ENCODE results near the gene AOX1. TPM values are rescaled to one million over a fixed set of nuclear protein-coding genes. Genes with fewer than 3 reads are reported as not detected.
A peak's percentile ranks its signal among the peaks of the same experiment; 100 is the strongest.

The AOX1 gene
- total and polyA plus RNA-seq, 4 donors, result 9.9 to 1,131 (median 486) TPM

DNA sequence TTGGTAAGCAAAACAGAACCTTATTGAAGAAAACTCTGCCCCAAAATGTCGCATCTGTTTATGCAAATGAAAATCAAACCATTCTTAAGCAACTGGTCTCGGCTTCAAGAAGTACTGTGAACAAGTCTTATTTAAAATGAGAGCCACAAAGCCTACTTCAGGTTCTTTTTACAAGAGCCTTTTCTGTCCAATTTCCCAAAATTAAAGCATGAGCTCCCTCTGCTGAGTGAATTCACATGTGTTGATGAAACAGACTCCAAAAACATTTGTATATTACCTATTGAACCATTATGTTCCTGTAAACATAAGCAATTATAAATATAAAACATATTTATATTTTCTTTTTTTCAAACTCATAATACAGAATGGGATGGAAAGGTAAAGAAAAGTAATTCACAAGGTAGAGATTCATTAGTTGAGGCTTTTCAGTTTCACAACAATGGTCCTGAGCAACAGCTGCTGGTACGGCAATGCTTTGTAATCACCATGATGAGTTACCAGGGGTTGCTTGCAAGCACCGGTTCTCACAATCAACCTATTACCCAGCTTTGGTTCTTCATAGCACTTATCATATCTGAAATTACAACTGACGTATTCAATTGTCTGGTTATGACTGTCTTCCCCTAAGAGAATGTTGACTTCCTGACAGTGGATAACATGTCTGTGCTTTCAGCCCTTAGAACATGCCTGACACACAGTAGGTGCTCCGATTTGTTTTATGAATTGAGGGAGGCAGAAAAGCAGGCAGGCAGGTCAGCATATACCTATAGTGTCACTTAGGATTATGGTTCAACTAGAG lies 117.5 kb downstream of the AOX1 start:
- no peak overlapping the region for H3K9ac ChIP-seq (ENCODE audit: low read depth in 1 of 2, low read length in 2 of 2)
- 35% methylated on average over 6 of the region's 6 CpGs for WGBS
- no peak for TF ChIP-seq YY1 (IDR thresholded peaks at IDR 0.05)
- TF ChIP-seq, protein P1, sequence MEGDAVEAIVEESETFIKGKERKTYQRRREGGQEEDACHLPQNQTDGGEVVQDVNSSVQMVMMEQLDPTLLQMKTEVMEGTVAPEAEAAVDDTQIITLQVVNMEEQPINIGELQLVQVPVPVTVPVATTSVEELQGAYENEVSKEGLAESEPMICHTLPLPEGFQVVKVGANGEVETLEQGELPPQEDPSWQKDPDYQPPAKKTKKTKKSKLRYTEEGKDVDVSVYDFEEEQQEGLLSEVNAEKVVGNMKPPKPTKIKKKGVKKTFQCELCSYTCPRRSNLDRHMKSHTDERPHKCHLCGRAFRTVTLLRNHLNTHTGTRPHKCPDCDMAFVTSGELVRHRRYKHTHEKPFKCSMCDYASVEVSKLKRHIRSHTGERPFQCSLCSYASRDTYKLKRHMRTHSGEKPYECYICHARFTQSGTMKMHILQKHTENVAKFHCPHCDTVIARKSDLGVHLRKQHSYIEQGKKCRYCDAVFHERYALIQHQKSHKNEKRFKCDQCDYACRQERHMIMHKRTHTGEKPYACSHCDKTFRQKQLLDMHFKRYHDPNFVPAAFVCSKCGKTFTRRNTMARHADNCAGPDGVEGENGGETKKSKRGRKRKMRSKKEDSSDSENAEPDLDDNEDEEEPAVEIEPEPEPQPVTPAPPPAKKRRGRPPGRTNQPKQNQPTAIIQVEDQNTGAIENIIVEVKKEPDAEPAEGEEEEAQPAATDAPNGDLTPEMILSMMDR (IDR thresholded peaks at IDR 0.05; ENCODE audit: low read depth, low read length, missing input control), result peak; percentile 55
- TF ChIP-seq, protein P2, sequence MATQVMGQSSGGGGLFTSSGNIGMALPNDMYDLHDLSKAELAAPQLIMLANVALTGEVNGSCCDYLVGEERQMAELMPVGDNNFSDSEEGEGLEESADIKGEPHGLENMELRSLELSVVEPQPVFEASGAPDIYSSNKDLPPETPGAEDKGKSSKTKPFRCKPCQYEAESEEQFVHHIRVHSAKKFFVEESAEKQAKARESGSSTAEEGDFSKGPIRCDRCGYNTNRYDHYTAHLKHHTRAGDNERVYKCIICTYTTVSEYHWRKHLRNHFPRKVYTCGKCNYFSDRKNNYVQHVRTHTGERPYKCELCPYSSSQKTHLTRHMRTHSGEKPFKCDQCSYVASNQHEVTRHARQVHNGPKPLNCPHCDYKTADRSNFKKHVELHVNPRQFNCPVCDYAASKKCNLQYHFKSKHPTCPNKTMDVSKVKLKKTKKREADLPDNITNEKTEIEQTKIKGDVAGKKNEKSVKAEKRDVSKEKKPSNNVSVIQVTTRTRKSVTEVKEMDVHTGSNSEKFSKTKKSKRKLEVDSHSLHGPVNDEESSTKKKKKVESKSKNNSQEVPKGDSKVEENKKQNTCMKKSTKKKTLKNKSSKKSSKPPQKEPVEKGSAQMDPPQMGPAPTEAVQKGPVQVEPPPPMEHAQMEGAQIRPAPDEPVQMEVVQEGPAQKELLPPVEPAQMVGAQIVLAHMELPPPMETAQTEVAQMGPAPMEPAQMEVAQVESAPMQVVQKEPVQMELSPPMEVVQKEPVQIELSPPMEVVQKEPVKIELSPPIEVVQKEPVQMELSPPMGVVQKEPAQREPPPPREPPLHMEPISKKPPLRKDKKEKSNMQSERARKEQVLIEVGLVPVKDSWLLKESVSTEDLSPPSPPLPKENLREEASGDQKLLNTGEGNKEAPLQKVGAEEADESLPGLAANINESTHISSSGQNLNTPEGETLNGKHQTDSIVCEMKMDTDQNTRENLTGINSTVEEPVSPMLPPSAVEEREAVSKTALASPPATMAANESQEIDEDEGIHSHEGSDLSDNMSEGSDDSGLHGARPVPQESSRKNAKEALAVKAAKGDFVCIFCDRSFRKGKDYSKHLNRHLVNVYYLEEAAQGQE (IDR thresholded peaks at IDR 0.05), result no peak
- peak; percentile 84 to 87 for TF ChIP-seq RAD21 (IDR thresholded peaks at IDR 0.05)
- no peak overlapping the region for H3K4me3 ChIP-seq (ENCODE audit: low read depth in 1 of 3, low read length in 3 of 3)
- H3K36me3 ChIP-seq (ENCODE audit: control insufficient read depth in 4 of 4, insufficient read depth in 3 of 4, low read depth in 1 of 4, low read length in 3 of 4), result no peaks in the 10 kb centered on the region
- DNase-seq (ENCODE audit: low spot score), result no peak
- no peaks in the 10 kb centered on the region for H3K27me3 ChIP-seq (ENCODE audit: control insufficient read depth in 4 of 4, insufficient read depth in 4 of 4, low read length in 3 of 4)
- peak overlapping the region; percentile 24 to 68 for H3K27ac ChIP-seq (ENCODE audit: low read depth in 1 of 2, low read length in 2 of 2)
- peaks cover 0 to 16% (median 10%) of the 10 kb centered on the region in 4 donors for H3K4me1 ChIP-seq (ENCODE audit: control insufficient read depth in 4 of 4, insufficient read depth in 4 of 4, low read length in 3 of 4)
- no peaks in the 10 kb centered on the region for H3K9me3 ChIP-seq (ENCODE audit: control insufficient read depth in 4 of 4, low read length in 3 of 4)

DNA sequence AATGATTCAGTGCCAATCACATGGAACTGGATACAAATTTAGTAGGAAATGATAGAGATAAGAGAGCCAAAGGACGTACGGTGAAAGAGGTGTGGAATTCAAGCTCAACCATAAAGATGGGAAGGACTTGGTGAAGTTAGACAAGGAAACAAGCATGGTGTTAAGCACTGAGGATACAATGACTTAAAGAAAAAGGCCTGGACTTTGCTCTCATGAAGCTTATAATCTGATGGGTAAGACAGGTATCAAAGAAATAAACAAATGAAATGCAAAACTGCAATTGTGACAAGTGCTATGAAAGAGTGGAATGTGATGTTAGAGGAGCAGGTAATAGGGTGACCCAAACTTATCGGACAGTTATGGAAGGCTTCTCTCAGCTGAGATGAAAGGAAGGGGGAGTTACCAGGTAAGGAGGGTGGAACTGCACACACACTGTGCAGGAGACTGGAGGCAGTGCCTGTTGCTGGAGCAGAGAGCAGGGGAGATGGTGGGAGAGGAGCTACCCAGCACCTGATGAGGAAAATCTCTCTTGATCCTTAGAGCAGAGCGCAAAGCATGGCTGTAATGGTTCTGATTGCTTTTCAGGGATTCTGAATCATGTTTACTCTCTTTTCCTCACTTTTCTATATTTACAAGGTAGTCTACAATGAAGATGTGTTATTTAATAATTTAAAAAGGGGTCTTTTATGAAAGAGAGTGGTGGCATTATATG lies 118.3 kb downstream of the AOX1 start:
- Histone ChIP-seq H3K36me3 (ENCODE audit: control insufficient read depth in 4 of 4, insufficient read depth in 3 of 4, low read depth in 1 of 4, low read length in 3 of 4) (no peaks in the 10 kb centered on the region), H3K27me3 (ENCODE audit: control insufficient read depth in 4 of 4, insufficient read depth in 4 of 4, low read length in 3 of 4) (no peaks in the 10 kb centered on the region), H3K9ac (ENCODE audit: low read depth in 1 of 2, low read length in 2 of 2) (no peak overlapping the region), H3K9me3 (ENCODE audit: control insufficient read depth in 4 of 4, low read length in 3 of 4) (no peaks in the 10 kb centered on the region), H3K4me1 (ENCODE audit: control insufficient read depth in 4 of 4, insufficient read depth in 4 of 4, low read length in 3 of 4) (peaks cover 0 to 11% (median 7%) of the 10 kb centered on the region in 4 donors), H3K4me3 (ENCODE audit: low read depth in 1 of 3, low read length in 3 of 3) (no peak overlapping the region), H3K27ac (ENCODE audit: low read depth in 1 of 2, low read length in 2 of 2) (no peak overlapping the region)
- no peak for DNase-seq (ENCODE audit: low spot score)
- WGBS, result 46% methylated on average over 4 of the region's 4 CpGs
- no peak for TF ChIP-seq HNF4A (conservative IDR thresholded peaks at IDR 0.05)
- TF ChIP-seq, protein P2 (IDR thresholded peaks at IDR 0.05), result no peak
- no peak for TF ChIP-seq SP1 (IDR thresholded peaks at IDR 0.05)
- no peak for TF ChIP-seq FOXA1 (IDR thresholded peaks at IDR 0.05)
- TF ChIP-seq, protein P1 (IDR thresholded peaks at IDR 0.05; ENCODE audit: low read depth, low read length, missing input control), result no peak
- TF ChIP-seq EGR1 (IDR thresholded peaks at IDR 0.05; ENCODE audit: low read depth in 2 of 2), result no peak
- TF ChIP-seq, protein P3, sequence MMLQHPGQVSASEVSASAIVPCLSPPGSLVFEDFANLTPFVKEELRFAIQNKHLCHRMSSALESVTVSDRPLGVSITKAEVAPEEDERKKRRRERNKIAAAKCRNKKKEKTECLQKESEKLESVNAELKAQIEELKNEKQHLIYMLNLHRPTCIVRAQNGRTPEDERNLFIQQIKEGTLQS (IDR thresholded peaks at IDR 0.05), result no peak
- no peak for TF ChIP-seq HNF4G (IDR thresholded peaks at IDR 0.05)
- TF ChIP-seq, protein P4, sequence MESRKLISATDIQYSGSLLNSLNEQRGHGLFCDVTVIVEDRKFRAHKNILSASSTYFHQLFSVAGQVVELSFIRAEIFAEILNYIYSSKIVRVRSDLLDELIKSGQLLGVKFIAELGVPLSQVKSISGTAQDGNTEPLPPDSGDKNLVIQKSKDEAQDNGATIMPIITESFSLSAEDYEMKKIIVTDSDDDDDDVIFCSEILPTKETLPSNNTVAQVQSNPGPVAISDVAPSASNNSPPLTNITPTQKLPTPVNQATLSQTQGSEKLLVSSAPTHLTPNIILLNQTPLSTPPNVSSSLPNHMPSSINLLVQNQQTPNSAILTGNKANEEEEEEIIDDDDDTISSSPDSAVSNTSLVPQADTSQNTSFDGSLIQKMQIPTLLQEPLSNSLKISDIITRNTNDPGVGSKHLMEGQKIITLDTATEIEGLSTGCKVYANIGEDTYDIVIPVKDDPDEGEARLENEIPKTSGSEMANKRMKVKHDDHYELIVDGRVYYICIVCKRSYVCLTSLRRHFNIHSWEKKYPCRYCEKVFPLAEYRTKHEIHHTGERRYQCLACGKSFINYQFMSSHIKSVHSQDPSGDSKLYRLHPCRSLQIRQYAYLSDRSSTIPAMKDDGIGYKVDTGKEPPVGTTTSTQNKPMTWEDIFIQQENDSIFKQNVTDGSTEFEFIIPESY (IDR thresholded peaks at IDR 0.05), result no peak
- no peak for TF ChIP-seq NR2F2 (IDR thresholded peaks at IDR 0.05)

All from liver (tissue), 9 donors.